Spleen (tissue), 11 donors: Measurements from ENCODE around the gene PREPL. TPM values are rescaled to one million over a fixed set of nuclear protein-coding genes. Genes with fewer than 3 reads are reported as not detected.

Experiments
- DNase-seq: peaks from one replicate; pipeline ENCODE4 v3.0.0-alpha.2; 2020
- H3K27ac ChIP-seq, 8 donors: fragments of 200-600 bp; sonication (generic) in 7 of 8; 1 replicate in 4 of 8; 2 replicates in 4 of 8; pipeline versions ENCODE4 v1.5.0 to v1.8.0; 2016 to 2021; ENCODE audit warnings: inconsistent platforms in 4 of 8, mild to moderate bottlenecking in 4 of 8, moderate library complexity in 1 of 8
- H3K27me3 ChIP-seq, 7 donors: fragments of 200-600 bp; sonication (generic) in 6 of 7; replicated peaks in 1 of 7; 1 replicate in 4 of 7; 2 replicates in 3 of 7; pipeline versions ENCODE4 v1.5.0 to v1.8.0; 2016 to 2021; ENCODE audit warnings: inconsistent platforms in 3 of 7, mild to moderate bottlenecking in 1 of 7
- H3K36me3 ChIP-seq, 6 donors: fragments of 200-600 bp; sonication (generic) in 5 of 6; 1 replicate in 4 of 6; 2 replicates in 2 of 6; pipeline versions ENCODE4 v1.5.0 to v1.8.0; 2016 to 2021; ENCODE audit warnings: inconsistent platforms in 2 of 6
- H3K4me1 ChIP-seq, 6 donors: fragments of 200-600 bp; sonication (generic) in 5 of 6; 1 replicate in 3 of 6; 2 replicates in 3 of 6; pipeline versions ENCODE4 v1.5.0 to v1.8.0; 2016 to 2021; ENCODE audit warnings: inconsistent platforms in 3 of 6
- H3K4me3 ChIP-seq, 8 donors: fragments of 200-600 bp; sonication (generic) in 7 of 8; 1 replicate in 4 of 8; 2 replicates in 4 of 8; pipeline versions ENCODE4 v1.5.0 to v1.8.0; 2016 to 2021; ENCODE audit warnings: inconsistent platforms in 4 of 8, mild to moderate bottlenecking in 4 of 8, moderate library complexity in 2 of 8
- H3K9me3 ChIP-seq, 8 donors: fragments of 200-600 bp; sonication (generic) in 7 of 8; 1 replicate in 4 of 8; 2 replicates in 4 of 8; pipeline versions ENCODE4 v1.5.0 to v1.8.0; 2016 to 2021; ENCODE audit warnings: inconsistent platforms in 4 of 8
- CTCF ChIP-seq, 11 experiments: fragments of 200-600 bp in 7 of 11; fragments of 450-650 bp in 4 of 11; sonication (generic) in 4 of 11; IDR thresholded peaks in 8 of 11; conservative IDR thresholded peaks in 3 of 11; 1 replicate in 7 of 11; 2 replicates in 4 of 11; pipeline versions ENCODE4 v1.4.0 to v1.8.0; 2016 to 2021; ENCODE audit warnings: antibody characterized with exemption in 11 of 11, inconsistent platforms in 4 of 11, mild to moderate bottlenecking in 1 of 11
- POLR2A ChIP-seq, 3 donors: fragments of 450-650 bp; IDR thresholded peaks; one replicate each; pipeline ENCODE4 v1.5.1; 2017; ENCODE audit warnings: antibody characterized with exemption in 3 of 3, mild to moderate bottlenecking in 1 of 3
- POLR2AphosphoS5 ChIP-seq, 3 donors: sonication (generic); formaldehyde crosslinking; IDR thresholded peaks; one replicate each; pipeline ENCODE4 v1.5.1; 2017; ENCODE audit warnings: antibody characterized with exemption in 3 of 3
- WGBS, 5 donors: extraction: QIAGEN DNeasy Blood & Tissue Kit in 3 of 5; methylation state at CpG; one replicate each; pipeline versions ENCODE4 v1.1.5 to v1.1.7; 2013 to 2018; 5-methylcytosine and 5-hydroxymethylcytosine counted together
- intact Hi-C: fragments of 100-400 bp; cut with DNase I; formaldehyde crosslinking; loops from one replicate; pipeline ENCODE4 v1.15.0; 2023; ENCODE audit warnings: low total_unique reads
- polyA plus RNA-seq, 3 donors: library from polyadenylated mRNA; stranded (reverse); fragments of 200-250 nt; gene quantifications; one replicate each; pipeline ENCODE4 v1.2.1, GENCODE V29; 2013
- total RNA-seq, 7 donors: library from RNA; depleted of rRNA in 3 of 7; stranded (reverse); fragments of >200 nt in 3 of 7; fragmentation: NEBNext Ultra II Directional in 4 of 7; extraction: Animal tissue kit (Norgen Biotek cat#: 25700) in 4 of 7; gene quantifications; one replicate each; pipeline versions ENCODE4 v1.1.0 to v1.2.1, GENCODE V29; 2016 to 2021
- donor health status: healthy with polysubstance abuse.
- donor health status: DM: no; HTN: no; CAD: no; lungs with moderate emphysema.
- donor health status: DM: no; HTN: no; CAD: no.
- donor health status: Bipolar disorder and iron deficiency.
- donor health status: healthy.
- donor health status: DM: no; HTN: no; CAD: no.
- donor health status: DM: yes; HTN: yes; CAD: no.

Gene PREPL
- total and polyA plus RNA-seq, 10 donors = 4.0 to 34.4 (median 26.5) TPM

- H3K9me3 ChIP-seq = no peaks in the 10 kb centered on the region
- H3K4me1 ChIP-seq = peaks cover 0 to 7% (median 0%) of the 10 kb centered on the region in 6 donors
- peaks cover 0 to 12% (median 0%) of the 10 kb centered on the region in 7 donors for H3K27me3 ChIP-seq
- H3K27ac ChIP-seq = no peak overlapping the region
- 84 to 90% (median 89%) methylated on average over 8 of the region's 8 CpGs for WGBS, 5 donors
- intact Hi-C loops = no loop called here
- no peak for DNase-seq
- H3K4me3 ChIP-seq = no peak overlapping the region
- TF ChIP-seq POLR2AphosphoS5 (IDR thresholded peaks at IDR 0.05) = no peak
- TF ChIP-seq CTCF (IDR thresholded peaks at IDR 0.05 in 8 of 11, conservative IDR thresholded peaks at IDR 0.05 in 3 of 11) = no peak
- no peak for TF ChIP-seq POLR2A (IDR thresholded peaks at IDR 0.05)
- H3K36me3 ChIP-seq = no peaks in the 10 kb centered on the region
Measured at GRCh38 chr2:44295633-44296359, 65.5 kb downstream of the PREPL start.

- WGBS, 5 donors = 80 to 92% (median 86%) methylated on average over 5 of the region's 5 CpGs
- DNase-seq = no peak
- intact Hi-C loops = no loop called here
- peaks cover 0 to 7% (median 0%) of the 10 kb centered on the region in 6 donors for H3K4me1 ChIP-seq
- peaks cover 0 to 12% (median 0%) of the 10 kb centered on the region in 7 donors for H3K27me3 ChIP-seq
- no peak overlapping the region for H3K4me3 ChIP-seq
- no peak overlapping the region for H3K27ac ChIP-seq
- H3K9me3 ChIP-seq = no peaks in the 10 kb centered on the region
- no peak for TF ChIP-seq POLR2A (IDR thresholded peaks at IDR 0.05)
- no peaks in the 10 kb centered on the region for H3K36me3 ChIP-seq
Measured at GRCh38 chr2:44295113-44295512, 66.2 kb downstream of the PREPL start.

- WGBS, 5 donors = 40 to 54% (median 47%) methylated on average over 8 of the region's 8 CpGs
- no peak overlapping the region for H3K27ac ChIP-seq
- no peaks in the 10 kb centered on the region for H3K9me3 ChIP-seq
- TF ChIP-seq POLR2A (IDR thresholded peaks at IDR 0.05) (no peak), CTCF (IDR thresholded peaks at IDR 0.05 in 8 of 11, conservative IDR thresholded peaks at IDR 0.05 in 3 of 11) (peak in 2 of 11 experiments; percentile 23 to 27)
- peaks cover 0 to 12% (median 0%) of the 10 kb centered on the region in 7 donors for H3K27me3 ChIP-seq
- H3K4me1 ChIP-seq = peaks cover 0 to 7% (median 0%) of the 10 kb centered on the region in 6 donors
- H3K36me3 ChIP-seq = no peaks in the 10 kb centered on the region
- no peak overlapping the region for H3K4me3 ChIP-seq
- no peak for DNase-seq
- intact Hi-C loops = no loop called here
Measured at GRCh38 chr2:44291281-44292248, 69.7 kb downstream of the PREPL start.

- H3K27me3 ChIP-seq = peaks cover 0 to 12% (median 0%) of the 10 kb centered on the region in 7 donors
- WGBS, 5 donors = 85 to 97% (median 92%) methylated on average over 4 of the region's 4 CpGs
- no peaks in the 10 kb centered on the region for H3K36me3 ChIP-seq
- intact Hi-C loops = no loop called here
- H3K4me1 ChIP-seq = peaks cover 0 to 7% (median 0%) of the 10 kb centered on the region in 6 donors
- no peaks in the 10 kb centered on the region for H3K9me3 ChIP-seq
- TF ChIP-seq POLR2AphosphoS5 (IDR thresholded peaks at IDR 0.05) (no peak), CTCF (IDR thresholded peaks at IDR 0.05 in 8 of 11, conservative IDR thresholded peaks at IDR 0.05 in 3 of 11) (no peak), POLR2A (IDR thresholded peaks at IDR 0.05) (no peak)
- DNase-seq = no peak
- H3K4me3 ChIP-seq = no peak overlapping the region
- no peak overlapping the region for H3K27ac ChIP-seq
Measured at GRCh38 chr2:44290261-44290660, 71.0 kb downstream of the PREPL start.
